Testis (tissue), 3 donors: ENCODE data around the gene PHF10. TPM values are rescaled to one million over a fixed set of nuclear protein-coding genes. Genes with fewer than 3 reads are reported as not detected.
"Not testable (repeated sequence)": the region's sequence is repeated elsewhere in the genome, so short reads cannot be mapped to it uniquely, and the experiment has no call there.

Experiments
- DNase-seq: peaks from one replicate; pipeline ENCODE4 v3.0.0-alpha.2; 2019
- H3K27ac ChIP-seq, 2 donors: fragments of 200-600 bp; sonication (generic); one replicate each; pipeline ENCODE4 v1.5.1; 2019
- H3K27me3 ChIP-seq: fragments of 200-600 bp; sonication (generic); one replicate; pipeline ENCODE4 v1.5.1; 2019
- H3K36me3 ChIP-seq: fragments of 200-600 bp; sonication (generic); one replicate; pipeline ENCODE4 v1.5.1; 2017; ENCODE audit warnings: low read depth; ENCODE audit errors: missing control alignments
- H3K4me1 ChIP-seq: fragments of 200-600 bp; sonication (generic); one replicate; pipeline ENCODE4 v1.5.1; 2019
- H3K4me3 ChIP-seq, 2 donors: fragments of 200-600 bp; sonication (generic); one replicate each; pipeline ENCODE4 v1.5.1; 2017 to 2019
- H3K9me3 ChIP-seq: fragments of 200-600 bp; sonication (generic); one replicate; pipeline ENCODE4 v1.5.1; 2017
- POLR2A ChIP-seq: fragments of 450-650 bp; IDR thresholded peaks from one replicate; pipeline ENCODE4 v1.6.1; 2017; ENCODE audit warnings: antibody characterized with exemption, mild to moderate bottlenecking, moderate library complexity
- WGBS, 2 donors: methylation state at CpG; one replicate each; pipeline ENCODE4 v1.1.5; 2018; 5-methylcytosine and 5-hydroxymethylcytosine counted together
- intact Hi-C: fragments of 100-400 bp; cut with DNase I; formaldehyde crosslinking; loops from one replicate; pipeline ENCODE4 v1.15.1; 2023; ENCODE audit warnings: low total_unique reads
- polyA plus RNA-seq: library from polyadenylated mRNA; stranded (reverse); fragments of 350-450 nt; fragmentation: Illumina TruSeq; extraction: RNeasy Lipid Tissue Mini Kit (QIAGEN cat#74804); gene quantifications from one replicate; pipeline ENCODE4 v1.2.3, GENCODE V29; 2014; ENCODE audit warnings: low read depth, low replicate concordance; ENCODE audit not compliant: insufficient read depth
- total RNA-seq, 2 donors: library from RNA; depleted of rRNA; stranded (reverse); fragments of >200 nt; gene quantifications; one replicate each; pipeline ENCODE4 v1.2.3, GENCODE V29; 2016
- TF ChIP-seq, protein P1 (sequence below), 3 experiments: fragments of 450-650 bp in 2 of 3; fragments of 200-600 bp in 1 of 3; sonication (generic) in 1 of 3; IDR thresholded peaks; one replicate each; pipeline ENCODE4 v1.5.1; 2016 to 2019; ENCODE audit warnings: antibody characterized with exemption in 3 of 3, mild to moderate bottlenecking in 2 of 3, moderate library complexity in 1 of 3

PHF10 gene
- total and polyA plus RNA-seq, 3 donors from 2014 or later = 46.1 to 69.5 (median 64.0) TPM

DNA sequence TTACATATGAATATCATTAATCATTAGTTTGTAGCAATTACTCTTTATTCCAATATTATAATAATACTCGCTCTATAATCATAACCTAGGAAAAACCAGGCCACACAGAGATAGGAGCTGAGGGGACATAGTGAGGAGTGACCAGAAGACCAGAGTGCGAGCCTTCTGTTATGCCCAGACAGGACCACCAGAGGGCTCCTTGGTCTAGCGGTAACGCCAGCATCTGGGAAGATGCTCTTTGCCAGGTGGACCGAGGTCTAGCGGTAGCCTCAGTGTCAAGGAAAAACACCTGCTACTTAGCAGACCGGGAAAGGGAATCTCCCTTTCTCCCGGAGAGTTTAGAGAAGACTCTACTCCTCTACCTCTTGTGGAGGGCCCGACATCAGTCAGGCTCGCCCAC is 27.2 kb downstream of the PHF10 start:
- WGBS, 2 donors = 79 to 94% methylated on average over 10 of the region's 10 CpGs
- H3K36me3 ChIP-seq, H3K9me3 ChIP-seq, H3K27me3 ChIP-seq, H3K27ac ChIP-seq, H3K4me1 ChIP-seq, intact Hi-C loops, H3K4me3 ChIP-seq: not testable (repeated sequence)
- TF ChIP-seq, protein P1, sequence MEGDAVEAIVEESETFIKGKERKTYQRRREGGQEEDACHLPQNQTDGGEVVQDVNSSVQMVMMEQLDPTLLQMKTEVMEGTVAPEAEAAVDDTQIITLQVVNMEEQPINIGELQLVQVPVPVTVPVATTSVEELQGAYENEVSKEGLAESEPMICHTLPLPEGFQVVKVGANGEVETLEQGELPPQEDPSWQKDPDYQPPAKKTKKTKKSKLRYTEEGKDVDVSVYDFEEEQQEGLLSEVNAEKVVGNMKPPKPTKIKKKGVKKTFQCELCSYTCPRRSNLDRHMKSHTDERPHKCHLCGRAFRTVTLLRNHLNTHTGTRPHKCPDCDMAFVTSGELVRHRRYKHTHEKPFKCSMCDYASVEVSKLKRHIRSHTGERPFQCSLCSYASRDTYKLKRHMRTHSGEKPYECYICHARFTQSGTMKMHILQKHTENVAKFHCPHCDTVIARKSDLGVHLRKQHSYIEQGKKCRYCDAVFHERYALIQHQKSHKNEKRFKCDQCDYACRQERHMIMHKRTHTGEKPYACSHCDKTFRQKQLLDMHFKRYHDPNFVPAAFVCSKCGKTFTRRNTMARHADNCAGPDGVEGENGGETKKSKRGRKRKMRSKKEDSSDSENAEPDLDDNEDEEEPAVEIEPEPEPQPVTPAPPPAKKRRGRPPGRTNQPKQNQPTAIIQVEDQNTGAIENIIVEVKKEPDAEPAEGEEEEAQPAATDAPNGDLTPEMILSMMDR (IDR thresholded peaks at IDR 0.05) = peak in 2 of 3 experiments; percentile 7 to 14
- DNase-seq = peak; percentile 42

DNA sequence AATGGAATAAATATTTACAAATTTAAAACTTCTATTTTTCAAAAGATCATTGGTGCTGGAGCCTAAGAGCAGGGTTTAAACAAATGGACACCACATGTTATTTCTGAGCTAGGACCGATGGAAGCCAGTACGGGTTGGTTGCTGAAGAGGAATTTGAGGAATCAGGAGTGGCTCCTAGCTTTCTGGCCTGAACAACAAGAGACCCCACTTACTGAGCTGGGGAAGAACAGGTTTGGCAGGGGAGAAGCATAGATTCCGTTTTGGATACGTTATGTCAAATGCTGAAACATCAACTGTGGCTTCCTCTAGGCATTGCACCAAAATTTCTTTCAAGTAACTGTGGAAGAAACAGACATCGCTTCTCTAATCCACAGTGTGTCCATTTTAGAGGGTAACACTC is 29.2 kb downstream of the PHF10 start:
- TF ChIP-seq POLR2A = no peak
- TF ChIP-seq, protein P1 (IDR thresholded peaks at IDR 0.05) = no peak
- Histone ChIP-seq H3K4me3 (no peak overlapping the region), H3K27me3 (no peaks in the 10 kb centered on the region), H3K9me3 (no peaks in the 10 kb centered on the region), H3K36me3 (no peaks in the 10 kb centered on the region), H3K27ac (no peak overlapping the region), H3K4me1 (no peaks in the 10 kb centered on the region)
- intact Hi-C loops = no loop called here
- WGBS, 2 donors = 95 to 99% methylated on average over 5 of the region's 5 CpGs
- DNase-seq = no peak

DNA sequence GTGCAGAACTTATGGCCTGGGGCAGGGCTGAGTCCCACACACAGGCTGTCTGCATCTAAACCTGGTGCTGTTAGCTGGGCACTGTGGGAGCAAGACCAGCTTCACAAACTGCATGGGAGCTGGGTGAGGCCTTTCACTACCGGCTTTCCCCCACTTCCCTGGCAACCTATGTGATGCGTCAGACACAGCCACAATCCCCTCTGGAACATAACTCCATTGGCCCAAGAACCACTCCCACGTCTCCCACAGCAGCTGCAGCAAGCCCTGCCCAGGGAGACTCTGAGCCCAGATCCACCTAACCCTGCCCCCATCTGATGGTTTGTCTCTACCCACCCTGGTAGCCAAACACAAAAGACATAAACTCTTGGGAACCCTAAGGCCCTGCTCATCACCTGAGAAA is 31.8 kb downstream of the PHF10 start:
- Histone ChIP-seq H3K4me1 (no peaks in the 10 kb centered on the region), H3K27me3 (no peaks in the 10 kb centered on the region), H3K4me3 (no peak overlapping the region), H3K27ac (no peak overlapping the region), H3K9me3 (no peaks in the 10 kb centered on the region), H3K36me3 (no peaks in the 10 kb centered on the region)
- DNase-seq = no peak
- WGBS, 2 donors = 95 to 96% methylated on average over 3 of the region's 3 CpGs
- intact Hi-C loops = no loop called here
- TF ChIP-seq, protein P1 (IDR thresholded peaks at IDR 0.05) = no peak
- no peak for TF ChIP-seq POLR2A

DNA sequence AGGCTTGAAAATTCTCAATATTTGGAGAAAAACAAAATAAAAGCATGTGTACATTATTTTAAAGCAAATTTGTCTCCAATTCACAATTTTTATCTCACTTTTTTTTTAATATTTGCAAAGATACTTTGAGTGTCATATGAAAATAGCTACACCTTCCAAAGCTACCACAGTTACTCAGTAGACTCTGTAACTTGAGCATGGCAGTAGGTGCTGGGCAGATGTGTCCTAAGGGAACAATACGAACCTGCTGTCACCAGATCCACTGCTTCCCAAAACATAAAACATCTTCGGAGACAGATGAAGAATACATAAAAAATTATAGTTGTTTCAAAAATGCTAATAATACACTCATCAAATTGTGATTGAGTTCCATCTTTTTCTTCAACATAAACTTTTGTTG is 33.0 kb downstream of the PHF10 start:
- H3K36me3 ChIP-seq = no peaks in the 10 kb centered on the region
- TF ChIP-seq POLR2A = no peak
- TF ChIP-seq, protein P1 (IDR thresholded peaks at IDR 0.05) = no peak
- DNase-seq = no peak
- H3K4me1 ChIP-seq = no peaks in the 10 kb centered on the region
- H3K4me3 ChIP-seq = no peak overlapping the region
- intact Hi-C loops = no loop called here
- H3K9me3 ChIP-seq = no peaks in the 10 kb centered on the region
- 95 to 96% methylated on average over 2 of the region's 2 CpGs for WGBS, 2 donors
- H3K27ac ChIP-seq = no peak overlapping the region
- no peaks in the 10 kb centered on the region for H3K27me3 ChIP-seq

DNA sequence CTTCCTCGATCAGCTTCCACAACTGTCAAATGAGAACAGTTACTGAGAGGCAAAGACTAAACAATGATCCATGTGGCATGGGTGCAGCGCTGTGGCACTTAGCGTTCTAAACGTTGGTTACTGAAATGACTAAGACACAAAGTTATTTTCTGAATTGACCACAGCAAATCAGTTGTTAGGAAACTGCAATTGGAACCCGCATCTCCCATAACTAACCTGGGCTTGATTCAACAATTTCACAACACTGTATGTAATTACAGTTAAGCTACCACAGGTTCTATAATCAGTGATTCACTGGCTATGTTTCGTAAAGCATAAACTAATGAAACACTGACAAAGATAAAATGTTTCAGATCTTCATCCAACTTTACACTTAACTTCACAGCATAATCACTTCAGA is 35.0 kb downstream of the PHF10 start:
- H3K27me3 ChIP-seq = no peaks in the 10 kb centered on the region
- H3K27ac ChIP-seq = no peak overlapping the region
- WGBS, 2 donors = 95% methylated on average over 6 of the region's 6 CpGs
- H3K36me3 ChIP-seq = no peaks in the 10 kb centered on the region
- DNase-seq = no peak
- no peak for TF ChIP-seq POLR2A
- TF ChIP-seq, protein P1 (IDR thresholded peaks at IDR 0.05) = no peak
- no peak overlapping the region for H3K4me3 ChIP-seq
- no peaks in the 10 kb centered on the region for H3K9me3 ChIP-seq
- H3K4me1 ChIP-seq = no peaks in the 10 kb centered on the region
- intact Hi-C loops = no loop called here
